Osteoblast (primary cell): ENCODE results near the gene TNFRSF19. TPM values are rescaled to one million over a fixed set of nuclear protein-coding genes. Genes with fewer than 3 reads are reported as not detected.

Source experiments
- DNase-seq: peaks from one replicate; pipeline ENCODE4 v3.0.0; 2011; ENCODE audit warnings: low spot score, mixed read lengths; ENCODE audit not compliant: insufficient read length; ENCODE audit errors: missing footprints
- H2AFZ ChIP-seq: 2 replicates; pipeline ENCODE4 v1.6.0; 2011; ENCODE audit warnings: mild to moderate bottlenecking, low read length
- H3K27ac ChIP-seq: 2 replicates; pipeline ENCODE4 v1.5.1; 2011; ENCODE audit warnings: mild to moderate bottlenecking, low read depth, low read length, moderate library complexity
- H3K27me3 ChIP-seq: 2 replicates; pipeline ENCODE4 v1.6.0; 2012; ENCODE audit warnings: mild to moderate bottlenecking, control low read depth, inconsistent platforms, low read length, moderate library complexity; ENCODE audit not compliant: insufficient read depth
- H3K36me3 ChIP-seq: 2 replicates; pipeline ENCODE4 v1.5.1; 2011; ENCODE audit warnings: mild to moderate bottlenecking, low read length, control low read depth, moderate library complexity; ENCODE audit not compliant: insufficient read depth
- H3K4me1 ChIP-seq: 2 replicates; pipeline ENCODE4 v1.5.1; 2011; ENCODE audit warnings: mild to moderate bottlenecking, low read length, control low read depth, moderate library complexity; ENCODE audit not compliant: insufficient read depth
- H3K4me2 ChIP-seq: 2 replicates; pipeline ENCODE4 v1.6.0; 2011; ENCODE audit warnings: mild to moderate bottlenecking, low read length; ENCODE audit not compliant: insufficient read depth
- H3K4me3 ChIP-seq: fragments of 200-600 bp; sonication (generic); 3 replicates; pipeline ENCODE4 v1.5.1; 2012; ENCODE audit warnings: mild to moderate bottlenecking, low read length, inconsistent platforms; ENCODE audit not compliant: insufficient read depth
- H3K79me2 ChIP-seq: 2 replicates; pipeline ENCODE4 v1.6.0; 2012; ENCODE audit warnings: mild to moderate bottlenecking, low read length, control low read depth, inconsistent platforms; ENCODE audit not compliant: insufficient read depth
- H3K9me3 ChIP-seq: 2 replicates; pipeline ENCODE4 v1.5.1; 2011; ENCODE audit warnings: low read depth, low read length, control low read depth
- H4K20me1 ChIP-seq: 2 replicates; pipeline ENCODE4 v1.6.0; 2012; ENCODE audit warnings: mild to moderate bottlenecking, low read length, control low read depth; ENCODE audit not compliant: insufficient read depth
- CTCF ChIP-seq: IDR thresholded peaks from 2 replicates; pipeline ENCODE4 v1.5.1; 2011; ENCODE audit warnings: mild to moderate bottlenecking, low read depth, low read length, moderate library complexity; ENCODE audit errors: extremely low read depth
- total RNA-seq: library from RNA; depleted of rRNA; stranded (reverse); fragments of >200 nt; gene quantifications from 2 replicates; pipeline ENCODE4 v1.2.3, GENCODE V29; 2012

TNFRSF19 gene
- total RNA-seq, 1 donor, result 73.8 TPM

DNA sequence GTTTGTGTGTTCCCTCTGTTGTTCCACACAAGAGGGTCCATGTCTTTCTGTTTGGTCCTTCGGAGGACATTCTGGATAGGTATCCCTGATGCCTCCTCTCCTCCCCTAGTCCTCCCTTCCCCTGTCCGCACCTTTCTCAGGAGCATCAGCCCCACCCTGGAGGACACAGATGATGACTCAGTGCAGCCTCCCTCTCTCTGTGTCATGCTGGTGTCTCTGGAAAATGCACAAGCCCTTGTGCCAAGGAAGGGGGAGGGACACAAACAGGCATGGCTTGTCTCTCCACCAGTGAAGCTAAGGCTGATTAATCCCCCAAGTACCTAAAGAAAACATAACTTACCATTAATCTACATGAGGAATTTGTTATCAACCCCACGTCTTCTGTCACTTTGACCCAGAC, 16.2 kb upstream of the TNFRSF19 start:
- Histone ChIP-seq H3K79me2 (no peaks in the 10 kb centered on the region), H3K9me3 (no peaks in the 10 kb centered on the region), H3K4me3 (no peak overlapping the region), H4K20me1 (no peaks in the 10 kb centered on the region), H3K4me1 (peaks cover 9% of the 10 kb centered on the region), H3K27me3 (no peaks in the 10 kb centered on the region), H3K27ac (no peak overlapping the region), H3K4me2 (no peak overlapping the region), H3K36me3 (no peaks in the 10 kb centered on the region), H2AFZ (no peak overlapping the region)
- TF ChIP-seq CTCF, result no peak
- DNase-seq, result no peak

GRCh38 chr13:23557043-23557442, 13.2 kb upstream of the TNFRSF19 start:
- Histone ChIP-seq H3K4me3 (no peak overlapping the region), H3K79me2 (no peaks in the 10 kb centered on the region), H2AFZ (no peak overlapping the region), H4K20me1 (no peaks in the 10 kb centered on the region), H3K36me3 (no peaks in the 10 kb centered on the region), H3K27me3 (no peaks in the 10 kb centered on the region), H3K4me2 (no peak overlapping the region), H3K9me3 (no peaks in the 10 kb centered on the region), H3K4me1 (peaks cover 13% of the 10 kb centered on the region), H3K27ac (no peak overlapping the region)
- no peak for TF ChIP-seq CTCF
- no peak for DNase-seq

DNA sequence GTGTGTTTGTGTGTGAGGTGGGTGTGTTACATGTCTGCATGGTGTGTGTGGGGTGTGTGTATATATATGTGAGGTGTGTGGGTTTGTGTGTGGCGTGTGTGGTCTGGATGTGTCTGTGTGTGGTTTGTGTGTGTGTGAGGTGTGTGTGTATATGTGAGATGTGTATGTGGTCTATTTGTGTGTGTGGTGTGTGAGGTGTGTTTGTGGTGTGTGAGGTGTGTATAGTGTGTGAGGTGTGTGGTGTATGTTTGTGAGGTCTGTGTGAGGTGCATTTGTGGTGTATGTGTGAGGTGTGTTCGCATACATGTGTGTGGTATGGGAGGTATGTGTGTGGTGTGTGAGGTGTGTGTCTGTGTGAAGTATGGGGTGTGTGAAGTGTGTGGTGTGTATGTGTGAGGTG, 12.5 kb upstream of the TNFRSF19 start:
- DNase-seq, result no peak
- Histone ChIP-seq H4K20me1 (no peaks in the 10 kb centered on the region), H3K79me2 (no peaks in the 10 kb centered on the region), H3K4me3 (no peak overlapping the region), H3K27me3 (no peaks in the 10 kb centered on the region), H3K4me1 (peaks cover 13% of the 10 kb centered on the region), H3K27ac (no peak overlapping the region), H3K36me3 (no peaks in the 10 kb centered on the region), H2AFZ (no peak overlapping the region), H3K9me3 (no peaks in the 10 kb centered on the region), H3K4me2 (no peak overlapping the region)
- TF ChIP-seq CTCF, result no peak

- H3K4me3 ChIP-seq, result peak overlapping the region; percentile 53
- no peaks in the 10 kb centered on the region for H4K20me1 ChIP-seq
- H3K27ac ChIP-seq, result peak overlapping the region; percentile 66
- H3K9me3 ChIP-seq, result no peaks in the 10 kb centered on the region
- no peaks in the 10 kb centered on the region for H3K36me3 ChIP-seq
- peaks cover 13% of the 10 kb centered on the region for H3K4me1 ChIP-seq
- H3K79me2 ChIP-seq, result no peaks in the 10 kb centered on the region
- H3K27me3 ChIP-seq, result no peaks in the 10 kb centered on the region
- peak; percentile 88 for DNase-seq
- H3K4me2 ChIP-seq, result peak overlapping the region; percentile 74
- peak overlapping the region; percentile 89 for H2AFZ ChIP-seq
- TF ChIP-seq CTCF, result no peak
These were observed 11.3 kb upstream of the TNFRSF19 start for GRCh38 chr13:23558675-23559536.
